GM19238 (cell line): Measurements from ENCODE around the gene NID2.

Source experiments
- DNase-seq: peaks from one replicate; pipeline ENCODE4 v3.0.0; 2011; ENCODE audit warnings: low spot score; ENCODE audit not compliant: insufficient read length

Gene NID2

DNA sequence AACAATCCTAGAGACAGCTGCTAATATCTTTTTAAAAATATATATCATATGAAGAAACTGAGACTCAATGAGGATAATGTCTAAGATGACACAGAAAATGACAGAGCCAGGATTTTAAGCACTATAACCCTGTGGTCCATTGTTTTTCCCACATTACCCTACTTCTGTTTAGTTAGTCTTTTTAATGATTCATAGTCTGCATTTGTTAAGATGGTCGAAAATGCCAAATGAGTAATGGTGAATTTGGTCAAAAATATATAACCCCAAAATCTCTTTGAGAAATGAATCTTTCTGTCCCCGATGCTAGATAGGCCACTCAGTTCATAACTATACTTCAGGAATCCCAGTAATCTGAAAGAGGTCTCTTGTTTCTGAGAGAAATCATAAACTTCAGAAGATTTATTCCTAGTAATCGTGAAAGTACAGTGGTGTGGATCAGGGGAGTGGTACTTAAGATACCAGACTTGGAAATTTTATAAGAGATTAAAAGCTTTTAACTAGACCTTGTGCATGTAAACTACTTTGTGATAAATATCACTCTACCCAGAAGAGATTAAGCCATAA, 68.8 kb downstream of the NID2 start:
- DNase-seq: no peak

DNA sequence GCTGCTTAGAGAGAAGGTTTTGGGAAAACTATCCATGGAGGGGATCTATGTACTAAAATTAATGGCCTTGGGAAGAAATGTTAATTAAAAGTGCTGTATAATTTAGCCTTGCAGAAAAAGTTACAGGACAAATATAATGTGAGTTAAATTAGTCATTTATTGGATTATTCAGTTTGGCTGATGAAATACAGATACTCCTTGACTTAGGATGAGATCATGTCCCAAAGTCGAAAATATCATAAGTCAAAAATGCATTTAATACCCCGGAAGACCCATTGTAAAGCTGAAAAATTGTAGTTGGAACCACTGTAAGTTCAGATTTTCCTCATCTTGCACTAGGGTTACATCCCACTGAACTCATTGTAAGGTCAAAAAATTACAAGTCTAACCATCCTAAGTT, 69.8 kb downstream of the NID2 start:
- no peak for DNase-seq

DNA sequence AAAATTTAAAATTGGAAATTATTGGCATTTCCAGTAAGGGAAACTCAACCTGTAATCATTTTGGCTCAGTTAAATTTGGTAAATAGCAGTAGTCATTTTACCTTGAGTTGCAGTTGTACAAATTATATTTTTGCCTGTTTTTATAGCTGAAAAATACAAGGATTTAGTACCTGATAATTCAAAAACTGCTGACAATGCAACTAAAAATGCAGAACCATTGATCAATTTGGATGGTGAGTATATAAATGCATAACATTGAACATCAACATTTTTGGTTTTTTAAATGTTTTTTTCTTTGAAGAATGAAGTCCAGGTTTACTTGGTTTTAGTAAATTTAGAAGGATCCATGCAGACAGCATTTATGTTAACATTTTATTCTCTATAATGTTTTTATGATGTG, 70.5 kb downstream of the NID2 start:
- no peak for DNase-seq

DNA sequence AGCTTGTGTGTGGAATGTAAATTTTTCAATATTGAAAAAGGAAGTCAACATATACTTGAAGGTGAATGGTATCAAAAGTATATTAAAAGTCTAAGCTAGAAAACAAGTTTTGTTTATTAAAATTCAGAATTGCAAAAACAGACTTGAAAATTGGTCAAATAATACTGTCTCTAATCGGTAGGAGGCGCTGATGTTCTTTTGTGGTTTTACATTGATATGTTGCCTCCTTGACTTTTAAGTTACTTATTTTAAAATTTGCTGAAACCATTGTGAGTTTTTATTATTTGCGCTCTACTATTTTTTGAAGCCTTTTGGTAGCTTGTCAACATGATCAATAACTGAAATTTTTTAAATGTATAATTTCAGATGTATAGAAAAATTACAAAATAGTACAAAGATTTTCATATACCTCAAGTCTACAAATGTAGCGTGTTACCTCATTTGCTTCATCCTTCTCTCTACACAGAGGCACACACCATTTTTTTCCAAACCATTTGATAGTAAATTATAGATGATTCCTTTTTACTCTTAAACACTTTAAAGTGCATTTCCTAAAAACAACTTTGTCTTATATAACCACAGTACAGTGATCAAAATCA, 72.6 kb downstream of the NID2 start:
- no peak for DNase-seq

DNA sequence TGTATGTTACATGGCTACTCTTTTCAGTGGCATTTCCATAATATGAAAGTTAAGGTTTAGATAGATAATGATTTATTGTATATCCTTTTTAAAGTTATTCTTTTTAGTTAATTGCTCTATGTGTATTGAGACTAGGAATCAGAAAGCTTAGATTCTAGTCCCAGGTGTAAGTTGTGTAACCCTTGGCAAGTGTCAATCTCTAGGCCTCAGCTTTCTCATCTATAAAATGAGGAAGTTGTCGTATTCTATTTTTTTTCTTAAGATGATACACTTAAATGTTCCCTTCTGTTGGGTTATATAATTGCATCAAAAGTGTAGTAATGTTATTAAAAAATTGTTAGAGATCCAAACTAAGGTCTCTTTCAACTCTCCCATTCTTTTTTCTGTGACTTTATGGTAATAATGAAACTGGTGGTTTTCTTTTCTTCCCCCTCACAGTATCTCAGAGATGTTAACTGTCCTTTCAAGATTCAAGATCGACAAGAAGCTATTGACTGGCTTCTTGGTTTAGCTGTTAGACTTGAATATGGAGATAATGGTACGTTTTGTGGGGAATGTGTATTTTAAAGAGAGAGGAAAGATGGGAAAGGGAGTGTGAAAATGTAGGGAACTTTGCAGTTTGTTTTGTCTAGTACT, 75.5 kb downstream of the NID2 start:
- DNase-seq: no peak

DNA sequence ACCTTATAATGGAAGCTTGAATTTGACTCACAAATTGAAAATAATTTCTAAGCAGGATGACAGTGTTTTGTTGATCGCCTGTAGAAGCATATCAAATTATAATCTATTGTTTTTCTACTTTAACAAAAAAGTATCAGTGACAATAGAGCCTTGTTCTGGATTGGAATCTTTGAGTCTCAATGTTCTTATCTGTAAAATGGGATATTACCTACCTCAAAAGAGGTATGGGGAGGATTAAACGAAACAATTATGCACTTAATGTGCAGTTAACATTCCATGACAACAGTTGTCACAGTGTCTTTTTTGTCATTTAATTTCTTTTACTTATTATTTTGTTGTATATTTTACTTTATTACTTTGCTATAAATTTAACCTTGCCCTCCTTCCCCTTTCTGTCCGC, 78.4 kb downstream of the NID2 start:
- DNase-seq: no peak

DNA sequence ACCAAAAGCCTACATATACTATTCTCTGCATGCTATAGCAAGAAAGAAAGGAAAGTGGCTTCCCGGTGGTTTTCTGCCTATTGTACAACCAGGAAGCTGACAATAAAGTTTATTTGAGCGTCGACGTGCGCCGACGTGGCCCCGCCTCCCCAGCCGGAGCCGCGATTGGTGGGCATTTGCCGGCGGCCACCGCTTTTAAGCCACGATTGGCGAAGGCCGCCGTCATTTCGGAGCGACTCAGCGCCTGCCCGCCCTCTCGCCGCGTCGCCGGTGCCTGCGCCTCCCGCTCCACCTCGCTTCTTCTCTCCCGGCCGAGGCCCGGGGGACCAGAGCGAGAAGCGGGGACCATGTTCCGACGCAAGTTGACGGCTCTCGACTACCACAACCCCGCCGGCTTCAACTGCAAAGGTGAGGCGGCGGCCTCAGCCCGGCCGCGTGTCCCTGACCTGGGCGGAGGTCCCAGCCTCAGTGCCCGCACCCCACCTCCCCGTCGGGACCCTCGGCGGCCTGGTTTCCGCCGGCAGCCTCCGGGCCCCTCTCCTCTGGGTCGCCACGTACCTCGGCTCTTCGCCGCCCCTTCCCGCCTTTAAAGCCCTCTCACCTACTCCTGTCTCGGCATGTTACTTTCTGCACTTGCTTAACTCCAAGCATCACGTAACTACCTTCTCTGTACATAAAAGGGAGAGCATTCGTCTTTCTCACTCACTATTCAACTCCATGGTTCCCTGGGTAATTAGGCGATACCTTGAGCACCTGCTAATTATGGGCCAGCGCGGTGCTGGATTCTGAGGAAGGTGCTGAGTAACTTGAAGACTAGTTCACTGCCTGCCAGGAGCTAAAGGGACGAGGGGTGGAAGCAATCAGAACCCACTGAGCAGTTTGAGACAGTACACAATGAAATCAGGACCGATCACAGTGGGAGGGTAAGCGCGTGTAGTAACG, 79.3 kb downstream of the NID2 start, which contains the start of gene RTRAF:
TSS of gene RTRAF (plus strand) at position 254 of the 942 bp plus-strand sequence. CDS start at position 348, 94 bp downstream.
- DNase-seq: peak; percentile 84

DNA sequence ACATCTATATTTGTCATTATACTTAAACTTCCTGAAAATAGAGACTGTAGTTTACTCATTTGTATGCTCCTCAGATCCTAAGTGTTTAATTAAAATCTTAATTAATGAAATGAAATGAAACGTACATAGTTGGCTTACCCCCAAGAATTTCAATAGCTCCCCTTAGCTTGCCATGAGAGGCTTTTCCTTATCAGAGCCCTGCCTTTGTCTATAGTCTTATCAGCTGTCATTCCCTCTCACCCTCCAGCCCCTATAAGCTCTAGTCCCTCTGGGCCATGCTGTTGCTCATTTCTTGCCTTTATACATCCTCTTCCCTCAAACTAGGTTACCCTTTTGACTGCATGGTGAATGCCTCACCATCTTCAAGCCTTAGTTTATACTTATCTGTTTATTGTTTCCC, 80.6 kb downstream of the NID2 start:
- no peak for DNase-seq

DNA sequence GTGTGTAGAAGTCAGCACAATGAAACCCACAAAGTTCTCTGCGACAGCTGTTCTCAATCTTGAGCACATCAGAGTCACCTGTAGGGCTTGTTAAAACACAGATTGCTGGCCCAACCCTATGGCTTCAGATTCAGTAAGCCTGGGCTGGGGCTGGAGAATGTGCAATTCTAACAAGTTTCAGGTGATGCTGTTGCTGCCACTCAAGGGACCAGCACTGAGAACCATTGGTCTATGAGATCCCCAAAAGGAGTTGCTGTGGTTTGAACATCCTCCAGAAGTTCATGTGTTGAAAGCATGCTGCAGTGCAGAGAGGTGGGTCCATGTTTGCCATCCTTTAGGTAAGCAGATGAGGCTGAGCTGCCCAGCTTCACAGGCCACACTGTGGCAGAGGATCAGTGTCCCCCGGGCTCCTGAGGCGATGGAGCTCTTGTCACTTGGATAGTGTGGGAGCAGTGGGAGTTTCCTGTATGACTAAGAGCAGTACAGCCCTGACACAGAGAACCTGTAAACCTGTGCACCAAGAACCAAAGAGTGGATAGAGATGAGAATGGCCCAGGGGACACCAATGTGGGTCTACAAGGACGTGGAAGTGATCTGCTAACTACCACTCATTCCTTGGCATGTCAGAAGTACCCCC, 87.5 kb downstream of the NID2 start:
- no peak for DNase-seq

DNA sequence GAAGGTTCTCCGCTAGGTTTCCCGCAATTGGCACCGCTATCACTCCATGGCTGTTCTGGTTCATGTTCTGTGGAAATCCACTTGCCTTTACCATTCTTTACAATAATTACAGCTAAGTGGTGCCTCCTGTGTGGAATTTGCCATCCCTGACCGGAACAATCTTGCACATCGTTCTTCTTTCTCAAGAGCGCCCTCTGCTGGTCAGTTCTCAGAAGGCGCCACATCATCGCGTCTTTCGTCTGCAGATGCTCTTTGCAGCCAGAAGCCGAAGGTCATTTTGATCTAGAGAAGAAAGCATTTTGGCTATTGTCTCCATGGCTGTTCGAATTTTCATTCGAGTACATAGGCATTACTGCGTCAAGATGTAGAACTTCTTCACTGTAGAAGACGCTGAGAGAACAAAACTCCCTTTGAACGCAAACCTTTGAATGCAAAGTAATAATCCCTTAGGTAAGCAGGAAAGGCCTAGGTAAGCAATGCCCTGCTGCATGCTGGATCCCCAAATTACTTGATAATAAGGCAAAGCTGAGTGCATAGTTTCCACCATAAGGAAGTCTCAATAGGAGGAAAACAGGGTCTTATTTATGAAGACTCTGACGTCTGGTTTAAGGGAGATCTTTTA, 89.7 kb downstream of the NID2 start:
- DNase-seq: peak; percentile 55

DNA sequence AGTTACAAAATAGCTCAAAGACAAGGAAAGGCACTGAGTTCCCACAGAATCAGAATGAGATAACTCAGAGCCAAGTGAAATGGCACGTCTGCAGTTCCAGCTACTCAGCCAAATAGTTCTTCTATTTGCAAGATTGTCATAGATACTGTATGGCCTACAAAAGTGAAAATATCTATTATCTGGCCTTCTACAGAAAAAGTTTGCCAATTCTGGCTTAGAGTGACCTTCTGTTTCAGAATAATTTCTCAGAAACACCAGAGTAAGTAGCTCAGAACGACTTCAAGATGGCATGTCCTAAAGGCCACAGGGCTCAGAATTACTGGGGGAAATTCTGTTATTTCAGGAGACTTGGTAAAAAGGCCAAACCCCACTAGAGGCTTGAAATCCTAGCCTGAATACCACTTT, 90.2 kb downstream of the NID2 start:
- DNase-seq: no peak

DNA sequence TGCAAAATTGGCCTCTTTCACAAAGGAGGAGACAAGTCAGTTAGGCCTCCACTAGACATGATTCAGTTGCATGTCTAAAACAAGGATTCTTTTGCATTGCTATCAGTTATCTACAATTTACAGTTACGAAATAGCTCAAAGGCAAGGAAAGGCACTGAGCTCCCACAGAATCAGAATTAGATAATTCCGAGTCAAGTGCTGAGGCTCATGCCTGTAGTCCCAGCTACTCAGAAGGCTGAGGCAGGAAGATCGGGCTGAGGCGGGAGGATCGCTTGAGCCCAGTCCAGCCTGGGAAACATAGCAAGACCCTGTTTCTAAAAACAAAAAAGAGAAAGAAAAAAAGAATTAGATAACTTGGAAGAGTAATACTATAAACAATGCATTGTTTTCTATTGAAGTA, 91.8 kb downstream of the NID2 start:
- no peak for DNase-seq

DNA sequence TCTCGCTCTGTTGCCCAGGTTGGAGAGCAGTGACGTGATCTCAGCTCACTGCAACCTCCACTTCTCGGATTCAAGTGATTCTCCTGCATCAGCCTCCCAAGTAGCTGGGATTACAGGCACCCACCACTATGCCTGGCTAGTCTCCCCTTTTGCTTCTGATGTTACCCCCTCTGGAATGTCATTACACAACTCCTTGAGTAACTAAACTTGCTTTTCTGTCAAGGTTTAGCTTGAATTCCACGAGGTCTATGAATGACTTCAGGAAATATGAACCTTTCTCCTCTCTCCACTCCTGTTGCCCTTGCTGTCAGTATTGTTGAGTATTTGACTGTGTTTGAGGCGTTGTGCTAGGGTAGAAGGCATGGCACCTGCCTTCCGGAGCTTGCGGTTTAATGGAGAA, 96.3 kb downstream of the NID2 start:
- DNase-seq: no peak

DNA sequence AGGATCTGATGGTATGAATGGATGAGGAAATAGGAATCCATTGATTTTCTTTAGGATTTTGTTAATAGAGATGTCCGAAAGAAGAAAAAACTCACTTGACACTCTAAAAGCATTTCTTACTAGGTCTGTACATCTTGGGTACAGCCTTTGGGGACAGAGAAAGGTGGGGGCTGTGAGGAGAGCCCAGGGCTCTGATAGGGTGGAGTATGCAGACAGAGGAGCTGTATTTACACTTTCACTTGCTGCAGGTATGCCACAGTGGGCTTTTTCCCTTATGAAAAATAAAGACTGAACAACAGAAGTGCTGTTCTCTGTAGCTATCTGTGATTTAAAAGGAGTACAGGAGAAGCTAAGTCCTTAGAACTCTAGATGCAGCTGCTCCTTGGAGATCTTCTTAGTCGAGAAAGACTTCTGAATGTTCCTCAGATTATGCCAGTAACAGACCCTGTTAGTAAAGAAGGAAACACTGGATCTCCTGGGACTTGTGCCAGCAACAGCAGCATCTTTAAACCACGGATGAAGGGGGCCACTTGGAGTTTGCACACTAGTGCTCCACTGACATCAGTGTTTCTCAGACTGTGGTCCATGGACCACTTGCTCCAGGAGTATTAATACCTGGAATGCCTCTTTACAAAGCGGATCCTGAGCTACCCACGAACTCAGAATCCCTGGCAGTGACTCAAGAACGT, 98.9 kb downstream of the NID2 start:
- DNase-seq: no peak

DNA sequence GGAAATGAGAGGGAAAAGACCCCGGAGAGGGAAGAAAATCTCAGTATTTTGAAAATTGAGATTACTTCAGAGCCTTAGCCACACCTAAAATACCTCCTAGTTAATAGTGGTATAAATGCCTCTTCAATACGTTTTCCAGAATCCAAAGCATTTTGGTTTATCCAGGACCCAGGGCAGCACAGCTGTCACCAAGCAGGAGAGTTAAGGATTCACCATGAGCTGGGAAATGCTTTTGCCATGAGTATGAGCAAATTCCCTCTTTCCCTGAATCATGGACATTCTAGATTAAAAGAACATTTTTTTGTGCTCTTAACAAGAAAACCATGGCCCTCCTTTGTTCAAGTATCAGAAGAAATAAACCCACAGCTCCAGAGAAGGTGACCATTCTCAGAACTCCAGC, 101.3 kb downstream of the NID2 start:
- no peak for DNase-seq

DNA sequence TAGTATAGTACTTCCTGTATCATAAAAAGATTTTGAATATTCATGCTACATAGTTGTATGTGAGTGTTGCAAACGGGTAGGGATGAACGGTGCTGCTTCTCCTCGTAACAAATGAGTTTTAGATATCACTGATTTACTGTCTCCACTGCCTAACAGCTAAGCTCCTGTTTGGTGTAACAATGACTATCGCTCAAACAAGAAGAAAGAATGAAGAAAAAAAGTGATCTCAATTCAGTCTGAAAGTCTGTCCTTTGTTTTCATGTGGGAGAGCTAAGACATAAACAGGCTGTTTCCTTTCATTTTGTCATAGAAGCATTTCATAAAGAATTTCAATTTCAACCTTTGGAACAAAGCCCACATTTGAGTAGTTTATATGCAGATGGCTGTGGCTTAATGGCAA, 105.6 kb downstream of the NID2 start:
- no peak for DNase-seq

DNA sequence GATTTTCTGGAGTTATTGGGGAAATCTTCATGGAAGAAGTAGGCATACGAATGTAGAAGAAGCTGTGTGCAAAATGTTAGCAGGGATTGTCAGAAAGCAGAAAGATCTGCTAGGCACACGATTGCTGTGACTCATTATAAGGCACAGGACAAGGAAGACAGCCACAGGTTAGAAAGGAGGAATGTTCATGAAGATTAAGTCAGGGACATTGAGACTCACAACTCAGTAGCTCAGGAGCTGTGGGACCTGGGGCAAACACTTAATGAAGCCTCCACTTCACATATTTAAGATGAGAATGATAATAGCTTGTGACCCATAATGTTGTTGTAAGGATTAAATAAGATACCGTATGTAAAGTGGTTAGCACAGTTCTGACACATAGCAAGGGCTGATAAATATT, 106.1 kb downstream of the NID2 start:
- no peak for DNase-seq

DNA sequence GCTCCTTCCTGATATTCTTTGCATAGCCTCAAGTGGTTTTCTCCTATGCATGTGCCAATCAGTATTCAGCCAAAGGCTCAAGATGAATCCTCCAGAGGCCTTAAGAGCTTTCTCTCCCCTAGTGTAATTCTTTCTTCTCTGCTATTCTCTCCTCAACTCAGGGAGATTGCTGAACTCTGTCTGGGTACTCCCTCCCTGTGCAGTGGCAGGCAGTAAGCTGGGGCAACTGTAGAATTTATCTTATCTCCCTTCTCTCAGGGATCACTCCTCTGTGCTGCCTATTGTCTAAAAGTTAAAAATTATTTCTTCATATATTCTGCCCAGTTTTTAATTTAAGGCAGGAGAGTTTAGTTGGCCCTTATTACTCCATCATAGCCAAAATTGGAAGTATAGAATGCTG, 108.0 kb downstream of the NID2 start:
- DNase-seq: no peak

DNA sequence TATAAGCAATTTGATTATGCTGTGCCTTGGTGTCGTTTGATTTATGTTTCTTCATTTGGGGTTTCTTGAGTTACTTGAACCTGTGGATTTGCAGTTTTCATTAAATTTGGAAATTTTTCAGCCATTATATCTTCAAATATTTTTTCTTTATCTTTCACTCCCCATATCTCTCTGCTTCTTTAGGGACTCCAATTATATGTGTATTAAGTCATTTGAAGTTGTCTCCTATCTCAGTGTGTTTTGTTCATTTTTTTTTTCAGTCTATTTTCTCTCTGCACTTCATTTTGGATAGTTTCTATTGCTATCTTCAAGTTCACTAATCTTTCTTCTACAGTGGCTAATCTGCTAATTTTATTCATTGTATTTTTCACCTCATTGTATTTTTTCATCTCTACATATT, 108.9 kb downstream of the NID2 start:
- no peak for DNase-seq

DNA sequence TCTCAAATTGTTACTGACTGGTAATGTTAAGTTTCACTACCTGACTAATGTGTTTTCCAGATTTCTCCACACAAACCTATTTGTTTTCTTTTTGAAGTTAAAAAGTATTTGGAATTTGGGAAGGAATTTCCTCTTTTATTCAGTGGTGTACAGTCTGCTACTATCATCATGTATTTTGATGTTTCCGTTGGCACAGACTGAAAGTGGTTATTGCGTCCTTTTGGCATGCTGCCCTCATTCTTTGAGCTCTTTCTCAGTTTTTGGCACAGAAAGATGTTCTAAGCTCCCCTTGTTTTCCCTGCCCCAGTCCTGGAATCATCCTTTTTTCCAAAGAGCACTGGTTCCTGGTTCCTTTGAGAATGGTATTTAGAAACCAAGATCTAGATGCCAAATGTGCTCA, 110.9 kb downstream of the NID2 start:
- DNase-seq: no peak
